HUES6 (cell line): ENCODE data around the gene ADK.
"Not testable (repeated sequence)": the region's sequence is repeated elsewhere in the genome, so short reads cannot be mapped to it uniquely, and the experiment has no call there.

Experiments
- H3K27ac ChIP-seq: 2 replicates; pipeline ENCODE4 v1.7.0; 2013; ENCODE audit warnings: low read depth, mild to moderate bottlenecking, low read length, inconsistent platforms
- H3K27me3 ChIP-seq: 2 replicates; pipeline ENCODE4 v1.6.1; 2013; ENCODE audit warnings: low read length; ENCODE audit not compliant: control insufficient read depth, insufficient read depth
- H3K36me3 ChIP-seq: 2 replicates; pipeline ENCODE4 v1.6.1; 2013; ENCODE audit warnings: low read length; ENCODE audit not compliant: control insufficient read depth, insufficient read depth
- H3K4me1 ChIP-seq: 2 replicates; pipeline ENCODE4 v1.6.1; 2013; ENCODE audit warnings: low read length; ENCODE audit not compliant: control insufficient read depth, insufficient read depth
- H3K4me3 ChIP-seq: 2 replicates; pipeline ENCODE4 v1.5.1; 2013; ENCODE audit warnings: low read depth, low read length
- H3K9ac ChIP-seq: one replicate; pipeline ENCODE4 v1.6.1; 2013; ENCODE audit warnings: mild to moderate bottlenecking, low read length
- H3K9me3 ChIP-seq: 2 replicates; pipeline ENCODE4 v1.6.1; 2013; ENCODE audit warnings: low read depth, low read length; ENCODE audit not compliant: control insufficient read depth, insufficient read depth

ADK gene

GRCh38 chr10:74145133-74145532 lies 5.9 kb upstream of the ADK start:
- Histone ChIP-seq H3K4me1 (peaks cover 5% of the 10 kb centered on the region; the same call in 1 of the 2 replicates), H3K27me3 (no peaks in the 10 kb centered on the region), H3K27ac (no peak overlapping the region), H3K4me3 (no peak overlapping the region), H3K36me3 (peaks cover 4% of the 10 kb centered on the region; the same call in 1 of the 2 replicates), H3K9me3 (no peaks in the 10 kb centered on the region), H3K9ac (no peak overlapping the region)

GRCh38 chr10:74146980-74147379 lies 4.0 kb upstream of the ADK start:
- H3K9ac ChIP-seq, H3K36me3 ChIP-seq, H3K27ac ChIP-seq: not testable (repeated sequence)

DNA sequence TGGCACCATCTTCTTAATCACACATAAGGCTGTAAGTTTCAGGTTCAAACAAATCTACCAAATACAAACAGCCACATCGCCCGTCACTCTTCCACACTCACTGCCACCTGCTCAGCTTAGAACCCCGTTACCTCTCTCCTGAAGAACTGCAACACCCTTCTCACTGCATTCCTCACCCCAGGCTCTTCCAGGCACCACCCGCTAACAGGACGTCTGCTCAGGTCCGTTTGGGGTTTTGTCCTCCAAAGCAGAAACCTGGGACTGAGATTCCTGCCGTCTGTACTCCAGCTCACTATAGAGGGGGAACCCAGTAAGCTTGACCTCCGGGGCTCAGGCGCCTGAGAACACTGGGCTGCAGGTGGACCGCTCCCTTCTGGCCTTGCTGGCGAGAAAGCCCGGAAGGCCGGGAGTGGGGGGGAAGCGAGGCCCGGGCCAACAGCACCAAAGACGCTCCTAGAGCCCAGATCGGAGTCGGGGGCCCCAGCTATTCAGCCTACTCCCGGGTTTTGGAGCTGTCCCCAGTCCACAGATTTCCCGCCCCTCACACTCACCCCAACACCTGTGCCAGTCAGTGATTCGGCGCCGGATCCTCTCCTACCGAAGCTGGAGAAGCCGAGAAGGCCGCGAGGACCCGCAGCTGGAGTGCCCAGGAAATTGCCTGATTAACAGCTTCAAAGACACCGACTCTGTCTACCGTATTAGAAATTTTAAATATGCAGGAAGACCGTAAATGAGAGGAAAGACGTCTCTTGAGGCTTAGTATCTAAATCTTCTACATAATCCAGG lies 624 bp upstream of the ADK start, which contains the start of gene AP3M1:
Gene AP3M1, minus strand, starts transcription at position 625 of the 786 bp plus-strand sequence. CDS start 12,449 bp downstream, outside the sequence.
- H3K4me1 ChIP-seq: peaks cover 5% of the 10 kb centered on the region; the same call in 1 of the 2 replicates
- H3K27me3 ChIP-seq: no peaks in the 10 kb centered on the region
- H3K9ac ChIP-seq: peak within 1 kb of the TSS; percentile 99
- peaks cover 6% of the 10 kb centered on the region; the same call in 1 of the 2 replicates for H3K36me3 ChIP-seq
- H3K4me3 ChIP-seq: peak within 1 kb of the TSS; percentile 86
- no peaks in the 10 kb centered on the region for H3K9me3 ChIP-seq
- H3K27ac ChIP-seq: peak within 1 kb of the TSS; percentile 98

More at GRCh38 chr10:74146980-74147379, 4.0 kb upstream of the ADK start:
- not testable (repeated sequence) for H3K27me3 ChIP-seq, H3K4me3 ChIP-seq, H3K4me1 ChIP-seq, H3K9me3 ChIP-seq

GRCh38 chr10:74151879-74152722 lies 1.1 kb downstream of the ADK start:
- Histone ChIP-seq H3K4me1 (peaks cover 5% of the 10 kb centered on the region; the same call in 1 of the 2 replicates), H3K27ac (peak overlapping the region; percentile 27), H3K36me3 (0 out of 2 replicates have a peak, but pooled peaks cover 2% of the 10 kb centered on the region), H3K9ac (peak overlapping the region; percentile 99), H3K27me3 (no peaks in the 10 kb centered on the region), H3K4me3 (peak overlapping the region; percentile 86), H3K9me3 (no peaks in the 10 kb centered on the region)

- H3K4me1 ChIP-seq: peaks cover 5% of the 10 kb centered on the region; the same call in 1 of the 2 replicates
- no peaks in the 10 kb centered on the region for H3K9me3 ChIP-seq
- H3K36me3 ChIP-seq: 0 out of 2 replicates have a peak, but pooled peaks cover 2% of the 10 kb centered on the region
- H3K27ac ChIP-seq: no peak overlapping the region
- H3K9ac ChIP-seq: no peak overlapping the region
- H3K4me3 ChIP-seq: no peak overlapping the region
- H3K27me3 ChIP-seq: no peaks in the 10 kb centered on the region
Measured at GRCh38 chr10:74153123-74153522, 2.1 kb downstream of the ADK start.

GRCh38 chr10:74153676-74154075 lies 2.7 kb downstream of the ADK start:
- Histone ChIP-seq H3K4me1 (peaks cover 5% of the 10 kb centered on the region; the same call in 1 of the 2 replicates), H3K36me3 (0 out of 2 replicates have a peak, but pooled peaks cover 2% of the 10 kb centered on the region), H3K9ac (no peak overlapping the region), H3K9me3 (no peaks in the 10 kb centered on the region), H3K27ac (no peak overlapping the region), H3K27me3 (no peaks in the 10 kb centered on the region), H3K4me3 (no peak overlapping the region)

- Histone ChIP-seq H3K4me1 (0 out of 2 replicates have a peak, but pooled peaks cover 3% of the 10 kb centered on the region), H3K27ac (no peak overlapping the region), H3K9me3 (no peaks in the 10 kb centered on the region), H3K9ac (no peak overlapping the region), H3K36me3 (peaks cover 4% of the 10 kb centered on the region; the same call in 1 of the 2 replicates), H3K27me3 (no peaks in the 10 kb centered on the region), H3K4me3 (no peak overlapping the region)
Measured at GRCh38 chr10:74156919-74157289, 5.9 kb downstream of the ADK start.

GRCh38 chr10:74160013-74160412 lies 9.0 kb downstream of the ADK start:
- Histone ChIP-seq H3K4me1 (peaks cover 8% of the 10 kb centered on the region; the same call in 1 of the 2 replicates), H3K27ac (no peak overlapping the region), H3K9ac (no peak overlapping the region)

DNA sequence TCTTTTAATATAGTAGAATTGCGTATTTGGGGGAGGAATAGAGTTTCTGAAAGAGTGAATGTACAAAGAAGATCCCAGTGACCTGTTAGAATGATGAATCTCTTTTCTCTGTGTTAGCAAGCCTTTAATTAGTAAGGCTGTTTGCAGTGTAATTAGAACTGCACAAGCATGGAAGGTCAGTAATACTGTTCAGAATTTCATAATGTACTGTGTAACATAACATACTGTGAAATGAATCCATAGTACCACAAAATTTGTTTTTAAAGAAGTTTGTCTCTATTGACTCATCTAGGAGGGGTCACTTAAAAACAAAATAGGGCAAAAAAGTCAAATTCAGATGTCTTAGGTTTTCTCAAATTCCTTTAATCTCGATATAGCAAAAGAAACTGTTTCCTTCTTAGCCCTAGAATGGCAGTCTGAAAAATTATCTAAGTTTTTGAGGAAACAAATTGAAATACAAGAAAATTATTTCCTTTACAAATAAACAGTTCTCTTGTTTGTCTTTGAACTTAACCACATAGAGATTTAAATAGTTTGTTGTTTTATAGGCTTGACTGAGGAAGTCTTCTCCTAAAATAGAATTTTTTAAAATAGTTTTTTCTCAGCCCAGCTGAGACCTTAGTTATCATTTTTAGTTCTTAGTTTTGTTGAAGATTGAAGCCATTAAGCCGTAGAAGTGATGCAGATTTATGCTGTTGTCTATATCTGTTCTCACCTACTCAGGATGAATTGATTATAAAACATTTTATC lies 12.5 kb downstream of the ADK start:
- Histone ChIP-seq H3K27ac (no peak overlapping the region), H3K9ac (no peak overlapping the region), H3K4me1 (peaks cover 8% of the 10 kb centered on the region; the same call in 1 of the 2 replicates), H3K36me3 (peaks cover 4% of the 10 kb centered on the region; the same call in 1 of the 2 replicates), H3K9me3 (no peaks in the 10 kb centered on the region), H3K4me3 (no peak overlapping the region), H3K27me3 (no peaks in the 10 kb centered on the region)

More at GRCh38 chr10:74160013-74160412, 9.0 kb downstream of the ADK start:
- peaks cover 4% of the 10 kb centered on the region; the same call in 1 of the 2 replicates for H3K36me3 ChIP-seq
- H3K27me3 ChIP-seq: no peaks in the 10 kb centered on the region
- H3K4me3 ChIP-seq: no peak overlapping the region
- H3K9me3 ChIP-seq: no peaks in the 10 kb centered on the region
